H1 (cell line): Measurements from ENCODE around the gene TCF7L2. TPM values are rescaled to one million over a fixed set of nuclear protein-coding genes. Genes with fewer than 3 reads are reported as not detected.

Experiments used
- CTCF ChIA-PET: fragments of 300-600 bp; sonication (Branson Sonifier 250); formaldehyde crosslinking; loops from one replicate; lab custom pipeline; 2021; ENCODE audit not compliant: partially characterized antibody; lab: Charles Lee
- POLR2A ChIA-PET: fragments of 300-600 bp; sonication (Branson Sonifier 250); formaldehyde crosslinking; loops from one replicate; lab custom pipeline; 2021; ENCODE audit warnings: inconsistent platforms; ENCODE audit not compliant: partially characterized antibody; lab: Charles Lee
- DNase-seq, 2 experiments: peaks; one replicate each; pipeline versions ENCODE4 v3.0.0 to v3.0.0-alpha.2; 2010 to 2022; ENCODE audit warnings: low spot score in 2 of 2, low read depth in 1 of 2, mixed read lengths in 1 of 2
- FAIRE-seq: peaks from 2 replicates; lab custom pipeline; 2011; peaks lifted over from hg19 to GRCh38; lab: Jason Lieb, UNC
- H2AFZ ChIP-seq: 2 replicates; pipeline ENCODE4 v1.8.1; 2012; ENCODE audit warnings: low read length, inconsistent platforms
- H2AK5ac ChIP-seq: 2 replicates; pipeline ENCODE4 v1.6.1; 2013; ENCODE audit warnings: low read depth, low read length
- H2BK120ac ChIP-seq: replicated peaks from 2 replicates; pipeline ENCODE3; 2013; ENCODE audit warnings: low read depth, low read length, inconsistent platforms
- H2BK12ac ChIP-seq: 2 replicates; pipeline ENCODE4 v1.6.1; 2013; ENCODE audit warnings: low read depth, low read length
- H2BK15ac ChIP-seq: 2 replicates; pipeline ENCODE4 v1.6.1; 2013; ENCODE audit warnings: low read length
- H2BK20ac ChIP-seq: 2 replicates; pipeline ENCODE4 v1.6.1; 2013; ENCODE audit warnings: low read length
- H2BK5ac ChIP-seq: 2 replicates; pipeline ENCODE4 v1.6.1; 2013; ENCODE audit warnings: low read depth, low read length
- H3K14ac ChIP-seq: 2 replicates; pipeline ENCODE4 v1.6.1; 2013; ENCODE audit warnings: inconsistent platforms; ENCODE audit not compliant: insufficient read length
- H3K18ac ChIP-seq: 2 replicates; pipeline ENCODE4 v1.6.1; 2013; ENCODE audit warnings: low read length; ENCODE audit errors: extremely low read depth
- H3K23ac ChIP-seq: 2 replicates; pipeline ENCODE4 v1.6.1; 2013; ENCODE audit warnings: inconsistent platforms; ENCODE audit not compliant: insufficient read length
- H3K23me2 ChIP-seq: 2 replicates; pipeline ENCODE4 v1.6.1; 2013; ENCODE audit warnings: low read depth, low read length
- H3K27ac ChIP-seq: 2 replicates; pipeline ENCODE4 v1.6.1; 2011; ENCODE audit warnings: low read depth, low read length, inconsistent platforms
- H3K27me3 ChIP-seq, 4 experiments: replicated peaks in 1 of 4; 1 replicate in 1 of 4; 2 replicates in 3 of 4; pipeline versions ENCODE4 v1.6.1 to v1.8.1; 2011 to 2013; ENCODE audit warnings: low read length in 3 of 4, mild to moderate bottlenecking in 3 of 4, inconsistent platforms in 2 of 4, mixed read lengths in 2 of 4, moderate library complexity in 1 of 4; ENCODE audit not compliant: control insufficient read depth in 3 of 4, insufficient read depth in 3 of 4; ENCODE audit errors: extremely low read depth in 1 of 4
- H3K36me3 ChIP-seq, 4 experiments: 2 replicates each; pipeline versions ENCODE4 v1.6.1 to v1.8.1; 2011 to 2013; ENCODE audit warnings: mild to moderate bottlenecking in 4 of 4, low read length in 3 of 4, moderate library complexity in 2 of 4, control low read depth in 1 of 4, inconsistent platforms in 1 of 4; ENCODE audit not compliant: insufficient read depth in 4 of 4, control insufficient read depth in 2 of 4
- H3K4ac ChIP-seq: replicated peaks from 2 replicates; pipeline ENCODE3; 2013; ENCODE audit warnings: low read length, low read depth, mixed read lengths, inconsistent platforms; ENCODE audit not compliant: insufficient read length
- H3K4me1 ChIP-seq, 4 experiments: replicated peaks in 1 of 4; 1 replicate in 1 of 4; 2 replicates in 3 of 4; pipeline versions ENCODE4 v1.6.1 to v1.8.1; 2011 to 2013; ENCODE audit warnings: low read length in 3 of 4, inconsistent platforms in 2 of 4, mixed read lengths in 1 of 4; ENCODE audit not compliant: insufficient read depth in 4 of 4, control insufficient read depth in 3 of 4
- H3K4me2 ChIP-seq, 2 experiments: 2 replicates each; pipeline versions ENCODE4 v1.6.1 to v1.8.1; 2011 to 2013; ENCODE audit warnings: low read depth in 2 of 2, low read length in 2 of 2, control low read depth in 1 of 2, inconsistent platforms in 1 of 2, mild to moderate bottlenecking in 1 of 2; ENCODE audit not compliant: insufficient read depth in 1 of 2
- H3K4me3 ChIP-seq, 4 experiments: fragments of 200-600, 300-600 bp in 1 of 4; sonication (generic), shearing (Covaris generic), sonication (Bioruptor Twin) in 1 of 4; 2 replicates each; pipeline versions ENCODE4 v1.5.1 to v1.8.1; 2011 to 2016; ENCODE audit warnings: low read length in 4 of 4, low read depth in 3 of 4, control low read depth in 2 of 4, inconsistent platforms in 2 of 4, mild to moderate bottlenecking in 2 of 4, mixed read lengths in 1 of 4, moderate library complexity in 1 of 4; ENCODE audit not compliant: insufficient read depth in 2 of 4; ENCODE audit errors: extremely low read depth in 1 of 4
- H3K56ac ChIP-seq: replicated peaks from 2 replicates; pipeline ENCODE3; 2013; ENCODE audit warnings: low read depth, mild to moderate bottlenecking, mixed read lengths, low read length, inconsistent platforms; ENCODE audit not compliant: insufficient read length
- H3K79me1 ChIP-seq: 2 replicates; pipeline ENCODE4 v1.6.1; 2013; ENCODE audit warnings: low read depth, low read length, control low read depth
- H3K79me2 ChIP-seq, 2 experiments: 2 replicates each; pipeline versions ENCODE4 v1.6.1 to v1.8.1; 2012 to 2013; ENCODE audit warnings: low read length in 2 of 2, mild to moderate bottlenecking in 2 of 2, inconsistent platforms in 1 of 2; ENCODE audit not compliant: insufficient read depth in 2 of 2, control insufficient read depth in 1 of 2
- H3K9ac ChIP-seq, 4 experiments: replicated peaks in 1 of 4; 1 replicate in 1 of 4; 2 replicates in 3 of 4; pipeline versions ENCODE4 v1.6.1 to v1.8.1; 2011 to 2013; ENCODE audit warnings: low read depth in 3 of 4, low read length in 3 of 4, control low read depth in 2 of 4, mild to moderate bottlenecking in 2 of 4, moderate library complexity in 2 of 4, inconsistent platforms in 1 of 4; ENCODE audit errors: extremely low read depth in 1 of 4
- H3K9me3 ChIP-seq, 2 experiments: 2 replicates each; pipeline versions ENCODE4 v1.6.1 to v1.8.1; 2012 to 2013; ENCODE audit warnings: mild to moderate bottlenecking in 2 of 2, moderate library complexity in 2 of 2, control low read depth in 1 of 2, inconsistent platforms in 1 of 2, low read depth in 1 of 2, low read length in 1 of 2, mixed read lengths in 1 of 2; ENCODE audit not compliant: insufficient read depth in 2 of 2
- H4K20me1 ChIP-seq, 2 experiments: replicated peaks in 1 of 2; 2 replicates each; pipeline versions ENCODE3 to v1.8.1; 2011 to 2013; ENCODE audit warnings: inconsistent platforms in 2 of 2, low read length in 2 of 2, mild to moderate bottlenecking in 1 of 2; ENCODE audit not compliant: insufficient read depth in 2 of 2, control insufficient read depth in 1 of 2
- H4K5ac ChIP-seq: 2 replicates; pipeline ENCODE4 v1.6.1; 2013; ENCODE audit warnings: low read length, low read depth, mixed read lengths, inconsistent platforms; ENCODE audit not compliant: insufficient read length
- H4K8ac ChIP-seq: 2 replicates; pipeline ENCODE4 v1.8.0; 2013; ENCODE audit warnings: mild to moderate bottlenecking, moderate library complexity, low read length, inconsistent platforms; ENCODE audit not compliant: insufficient read depth; ENCODE audit errors: extremely low read depth
- H4K91ac ChIP-seq: replicated peaks from 2 replicates; pipeline ENCODE3; 2013; ENCODE audit warnings: low read length, mixed read lengths, inconsistent platforms; ENCODE audit not compliant: insufficient read length
- CEBPB ChIP-seq: IDR thresholded peaks from 2 replicates; pipeline ENCODE4 v1.6.1; 2012; ENCODE audit warnings: low read depth, low read length
- KDM1A ChIP-seq: fragments of 200-600, 300-600 bp; sonication (generic); IDR thresholded peaks from 2 replicates; pipeline ENCODE4 v1.7.1; 2016; ENCODE audit warnings: mild to moderate bottlenecking, low read length, borderline replicate concordance
- PHF8 ChIP-seq: fragments of 200-600 bp; sonication (generic); conservative IDR thresholded peaks from 2 replicates; pipeline ENCODE4 v1.7.1; 2012; ENCODE audit warnings: low read depth, mild to moderate bottlenecking, inconsistent platforms, low read length, moderate library complexity
- WGBS, 2 experiments: shearing (Covaris generic) in 1 of 2; methylation state at CpG; one replicate each; pipeline versions ENCODE4 v1.1.6 to v1.1.7; 2013 to 2015; ENCODE audit warnings: low lambda C conversion rate in 2 of 2, mixed read lengths in 2 of 2, inconsistent platforms in 1 of 2, low coverage in 1 of 2, missing lambda C conversion rate in 1 of 2; ENCODE audit not compliant: insufficient replicate concordance in 2 of 2, insufficient coverage in 1 of 2, insufficient read length in 1 of 2; ENCODE audit errors: extremely low coverage in 1 of 2, missing lambda C conversion rate in 1 of 2; 5-methylcytosine and 5-hydroxymethylcytosine counted together
- polyA plus RNA-seq, 7 experiments: library from polyadenylated mRNA; depleted of rRNA in 3 of 7; stranded (reverse) in 5 of 7; unstranded in 2 of 7; fragments of >200 nt in 5 of 7; fragments of 200-250 nt in 2 of 7; gene quantifications; 1 replicate in 5 of 7; 2 replicates in 1 of 7; 4 replicates in 1 of 7; pipeline versions ENCODE4 v1.2.1 to v1.2.3, GENCODE V29; 2011 to 2013; ENCODE audit warnings: missing spikeins in 2 of 7, mixed read lengths in 2 of 7
- total RNA-seq: library from RNA; stranded (reverse); fragmentation: NEBNext Ultra II Directional; extraction: Animal tissue kit (Norgen Biotek cat#: 25700); gene quantifications from 2 replicates; pipeline ENCODE4 v1.2.1, GENCODE V29; 2021

Gene TCF7L2
- total and polyA plus RNA-seq, 2 of the 8 experiments (the other 6 are each of a cell fraction or from before 2014, with no cell fraction given), result 33.9 to 67.3 TPM

DNA sequence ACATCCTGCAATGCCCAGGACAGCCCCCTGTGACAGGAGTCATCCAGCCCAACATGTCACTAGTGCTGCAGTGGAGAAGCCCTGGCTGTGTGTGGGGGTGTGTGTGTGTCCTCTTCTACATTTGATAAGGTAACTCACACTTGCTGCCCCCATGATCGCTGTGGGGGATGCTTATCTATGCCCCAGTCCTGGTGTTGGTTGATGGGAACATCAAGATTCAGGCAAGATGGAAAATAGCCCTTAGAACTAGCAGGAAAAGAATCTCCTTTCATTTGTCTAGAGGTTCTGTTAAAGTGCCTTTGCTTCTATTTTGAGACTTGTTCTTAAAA lies 52.4 kb downstream of the TCF7L2 start:
- Histone ChIP-seq H3K23me2 (no peaks in the 10 kb centered on the region), H3K23ac (no peak overlapping the region), H3K18ac (no peak overlapping the region), H2AK5ac (no peak overlapping the region), H3K36me3 (peaks cover 0 to 19% (median 4%) of the 10 kb centered on the region in 4 experiments; a peak in 3 of 8 replicates), H3K4me1 (peaks cover 0 to 15% (median 13%) of the 10 kb centered on the region in 4 experiments; a peak in 5 of 7 replicates), H4K8ac (no peak overlapping the region), H3K9ac (no peak overlapping the region), H3K4me3 (no peak overlapping the region), H3K9me3 (no peaks in the 10 kb centered on the region), H2BK120ac (no peak overlapping the region), H3K79me1 (peaks cover 40% of the 10 kb centered on the region), H3K4me2 (no peak overlapping the region), H2BK5ac (no peak overlapping the region), H3K27ac (no peak overlapping the region), H3K14ac (no peak overlapping the region), H2BK12ac (no peak overlapping the region), H2BK20ac (no peak overlapping the region), H2BK15ac (no peak overlapping the region), H3K56ac (no peak overlapping the region), H3K27me3 (no peaks in the 10 kb centered on the region), H2AFZ (no peak overlapping the region), H3K79me2 (peaks cover 38 to 100% of the 10 kb centered on the region in 2 experiments), H4K20me1 (peaks cover 37 to 47% of the 10 kb centered on the region in 2 experiments), H3K4ac (no peak overlapping the region), H4K91ac (no peak overlapping the region), H4K5ac (no peak overlapping the region)
- ChIA-PET POLR2A (interaction anchor here (1.7 kb wide), 1 partner anchor 16 kb away, joined by 4 read pairs; no protein-coding TSS in a partner anchor), CTCF (no interaction called here)
- FAIRE-seq (no peak), DNase-seq (no peak)
- WGBS, 2 experiments, result 94% methylated on average over 1 of the region's 1 CpG; no CpG with 5 or more reads in 1 of the 2 experiments
- TF ChIP-seq CEBPB (no peak), KDM1A (no peak), PHF8 (no peak)
